GF-D8 (cell line): Measurements from ENCODE around the gene LRGUK.

Experiments used
- DNase-seq: peaks from one replicate; lab custom pipeline; 2025; lab: John Stamatoyannopoulos, UW

Gene LRGUK

GRCh38 chr7:134126146-134126545 is 994 bp upstream of the LRGUK start:
- DNase-seq = no peak

GRCh38 chr7:134126596-134126965 is 559 bp upstream of the LRGUK start:
- no peak for DNase-seq

- DNase-seq = no peak
These were observed 1.7 kb downstream of the LRGUK start for GRCh38 chr7:134128829-134129228.

- no peak for DNase-seq
These were observed 2.9 kb downstream of the LRGUK start for GRCh38 chr7:134129856-134130523.

- no peak for DNase-seq
These were observed 6.9 kb downstream of the LRGUK start for GRCh38 chr7:134134004-134134403.

- no peak for DNase-seq
These were observed 14.0 kb downstream of the LRGUK start for GRCh38 chr7:134140889-134141867.

GRCh38 chr7:134141868-134142264 is 14.7 kb downstream of the LRGUK start:
- no peak for DNase-seq

- DNase-seq = no peak
These were observed 26.5 kb downstream of the LRGUK start for GRCh38 chr7:134153493-134154136.

- DNase-seq = no peak
These were observed 27.5 kb downstream of the LRGUK start for GRCh38 chr7:134154581-134155130.

GRCh38 chr7:134155206-134155605 is 28.1 kb downstream of the LRGUK start:
- no peak for DNase-seq

- DNase-seq = no peak
These were observed 28.7 kb downstream of the LRGUK start for GRCh38 chr7:134155871-134156270.

- no peak for DNase-seq
These were observed 38.1 kb downstream of the LRGUK start for GRCh38 chr7:134165252-134165651.

GRCh38 chr7:134167250-134167649 is 40.1 kb downstream of the LRGUK start:
- no peak for DNase-seq

- no peak for DNase-seq
These were observed 40.7 kb downstream of the LRGUK start for GRCh38 chr7:134167841-134168240.

- peak; percentile 38 for DNase-seq
These were observed 47.7 kb downstream of the LRGUK start for GRCh38 chr7:134174795-134175261.

- no peak for DNase-seq
These were observed 48.3 kb downstream of the LRGUK start for GRCh38 chr7:134175334-134176036.

- DNase-seq = no peak
These were observed 48.9 kb downstream of the LRGUK start for GRCh38 chr7:134176037-134176350.

GRCh38 chr7:134179036-134180011 is 52.2 kb downstream of the LRGUK start:
- DNase-seq = no peak

- DNase-seq = no peak
These were observed 53.2 kb downstream of the LRGUK start for GRCh38 chr7:134180376-134180775.

GRCh38 chr7:134182078-134182477 is 54.9 kb downstream of the LRGUK start:
- DNase-seq = no peak

- DNase-seq = no peak
These were observed 57.6 kb downstream of the LRGUK start for GRCh38 chr7:134184767-134185166.
